ENCODE measurements around the gene BAIAP2L2. TPM values are rescaled to one million over a fixed set of nuclear protein-coding genes. Genes with fewer than 3 reads are reported as not detected.

BAIAP2L2 gene
- total and polyA plus RNA-seq, 2 of the 4 experiments (the other 2 are of a cell fraction), result 0.18 to 0.46 TPM

GRCh38 chr22:38137876-38138687, 27.6 kb upstream of the BAIAP2L2 start:
- no peaks in the 10 kb centered on the region for H3K9me3 ChIP-seq (ENCODE audit: control insufficient read depth, insufficient read depth, low read length)
- CTCF ChIA-PET, result no interaction called here
- no peak overlapping the region for H3K4ac ChIP-seq (ENCODE audit: low read depth, low read length)
- peaks cover 2% of the 10 kb centered on the region; the same call in 1 of the 2 replicates for H3K9me1 ChIP-seq (ENCODE audit: insufficient read depth, low read length)
- H3K14ac ChIP-seq (replicated peaks; ENCODE audit: low read depth, low read length), result no peak overlapping the region
- no peak overlapping the region for H3K9ac ChIP-seq (ENCODE audit: low read depth, low read length)
- H2BK120ac ChIP-seq (ENCODE audit: low read depth, low read length), result no peak overlapping the region
- no peak overlapping the region for H2BK5ac ChIP-seq (ENCODE audit: low read depth, low read length, poor library complexity, severe bottlenecking)
- intact Hi-C loops (cut with micrococcal nuclease) (no loop called here), dilution Hi-C loops (cut with HindIII; ENCODE audit: low sequenced_read_pairs, unreplicated experiment) (no loop called here), in situ Hi-C loops (cut with MboI; ENCODE audit: low sequenced_read_pairs) (no loop called here)
- POLR2A ChIA-PET (ENCODE audit: unreplicated experiment), result no interaction called here
- BruUV-seq (replicated peaks), result no TSS peak
- no peaks in the 10 kb centered on the region for H4K20me1 ChIP-seq (ENCODE audit: insufficient read depth, low read length)
- no peak overlapping the region for H4K8ac ChIP-seq (ENCODE audit: low read depth in 2 of 2, low read length in 2 of 2)
- no peak overlapping the region for H3K18ac ChIP-seq (ENCODE audit: low read depth, low read length)
- no peaks in the 10 kb centered on the region for H3K36me3 ChIP-seq (ENCODE audit: control insufficient read depth, insufficient read depth, low read length)
- no peak overlapping the region; the same call in 1 of the 2 replicates for H2AK5ac ChIP-seq (ENCODE audit: low read depth, low read length)
- DNase-seq, result no peak
- no peak overlapping the region for H3K4me3 ChIP-seq (ENCODE audit: insufficient read depth, low read depth, low read length)
- no peak overlapping the region for H2BK20ac ChIP-seq (ENCODE audit: low read depth, low read length)
- no peak overlapping the region for H3K23ac ChIP-seq (ENCODE audit: low read depth, low read length)
- WGBS, 2 experiments (ENCODE audit: extremely low coverage in 2 of 2, insufficient read length in 1 of 2), result 83% methylated on average over 1 of the region's 9 CpGs; no CpG with 5 or more reads in 1 of the 2 experiments
- H3K27ac ChIP-seq (ENCODE audit: insufficient read depth, low read length), result no peak overlapping the region
- peaks cover 2% of the 10 kb centered on the region for H3K4me1 ChIP-seq (ENCODE audit: control insufficient read depth, insufficient read depth, low read length)
- H3K27me3 ChIP-seq (ENCODE audit: control insufficient read depth, insufficient read depth, low read length), result no peaks in the 10 kb centered on the region
- H2BK15ac ChIP-seq (ENCODE audit: low read depth, low read length), result no peak overlapping the region
- H4K91ac ChIP-seq (ENCODE audit: insufficient read depth, low read depth, low read length), result no peak overlapping the region
- no peak overlapping the region for H4K5ac ChIP-seq (ENCODE audit: low read depth, low read length)
- no peak for ATAC-seq (ENCODE audit: low read depth)
- H3K4me2 ChIP-seq (ENCODE audit: low read depth, low read length), result no peak overlapping the region
- no peak overlapping the region for H2AK9ac ChIP-seq (replicated peaks; ENCODE audit: low read depth, low read length, poor library complexity)
- H2AFZ ChIP-seq (replicated peaks; ENCODE audit: low read length, poor library complexity), result no peak overlapping the region
- H3K79me1 ChIP-seq (ENCODE audit: low read depth in 1 of 2, low read length in 2 of 2), result no peaks in the 10 kb centered on the region
- H3K56ac ChIP-seq (ENCODE audit: extremely low read depth, insufficient read depth, low read length), result no peak overlapping the region
- TF ChIP-seq RCOR1 (IDR thresholded peaks at IDR 0.05; ENCODE audit: insufficient replicate concordance, low read length) (no peak), MXI1 (IDR thresholded peaks at IDR 0.05; ENCODE audit: borderline replicate concordance, low read depth, low read length) (no peak), CEBPB (IDR thresholded peaks at IDR 0.05; ENCODE audit: low read depth, low read length) (no peak), CTCF (conservative IDR thresholded peaks at IDR 0.05; ENCODE audit: low read depth, low read length) (no peak), ELK1 (IDR thresholded peaks at IDR 0.05; ENCODE audit: borderline replicate concordance, low read depth, low read length) (no peak), RFX5 (IDR thresholded peaks at IDR 0.05; ENCODE audit: low read depth, low read length) (no peak), USF2 (IDR thresholded peaks at IDR 0.05; ENCODE audit: low read depth, low read length) (no peak), SMC3 (IDR thresholded peaks at IDR 0.05; ENCODE audit: low read depth, low read length) (no peak), FOS (IDR thresholded peaks at IDR 0.05; ENCODE audit: low read depth, low read length) (no peak), BHLHE40 (IDR thresholded peaks at IDR 0.05; ENCODE audit: low read depth, low read length) (no peak), RAD21 (IDR thresholded peaks at IDR 0.05; ENCODE audit: low read length) (no peak), MAFK (IDR thresholded peaks at IDR 0.05; ENCODE audit: low read depth, low read length) (no peak), MAZ (IDR thresholded peaks at IDR 0.05; ENCODE audit: borderline replicate concordance, low read depth, low read length) (no peak), NFE2L2 (IDR thresholded peaks at IDR 0.05; ENCODE audit: low read depth, low read length) (no peak), CHD1 (IDR thresholded peaks at IDR 0.05; ENCODE audit: low read depth, low read length) (no peak)

All from IMR-90 (cell line).